ENCODE data around the gene P3H4.

Gene P3H4

DNA sequence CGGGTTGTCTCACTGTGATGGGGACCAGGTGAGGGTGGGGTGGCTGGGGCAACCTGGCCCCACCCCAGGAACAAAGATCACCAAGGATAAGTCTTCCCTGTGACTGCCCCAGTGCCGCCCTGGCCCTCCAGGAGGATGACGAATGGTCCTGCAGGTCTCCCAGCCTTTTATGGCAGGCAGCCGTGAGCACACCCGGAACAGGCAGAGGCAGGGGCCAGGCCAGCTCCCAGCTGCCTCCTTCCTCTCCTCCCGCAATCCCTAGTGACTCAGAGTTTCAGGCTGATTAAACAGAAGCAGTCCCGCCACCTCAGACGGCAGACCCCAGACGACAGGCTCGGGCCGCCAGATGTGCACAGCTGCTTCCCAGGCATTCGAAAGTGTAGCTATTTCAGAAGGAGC lies 38.6 kb downstream of the P3H4 start:
- ATAC-seq (ENCODE audit: low read depth) (peak; percentile 83), DNase-seq (ENCODE audit: low spot score) (peak; percentile 97)
- peak overlapping the region; percentile 94 for H3K27ac ChIP-seq (ENCODE audit: poor library complexity, severe bottlenecking)
- H3K27me3 ChIP-seq (ENCODE audit: insufficient read depth, poor library complexity, severe bottlenecking) = no peaks in the 10 kb centered on the region
- TF ChIP-seq, protein P1, sequence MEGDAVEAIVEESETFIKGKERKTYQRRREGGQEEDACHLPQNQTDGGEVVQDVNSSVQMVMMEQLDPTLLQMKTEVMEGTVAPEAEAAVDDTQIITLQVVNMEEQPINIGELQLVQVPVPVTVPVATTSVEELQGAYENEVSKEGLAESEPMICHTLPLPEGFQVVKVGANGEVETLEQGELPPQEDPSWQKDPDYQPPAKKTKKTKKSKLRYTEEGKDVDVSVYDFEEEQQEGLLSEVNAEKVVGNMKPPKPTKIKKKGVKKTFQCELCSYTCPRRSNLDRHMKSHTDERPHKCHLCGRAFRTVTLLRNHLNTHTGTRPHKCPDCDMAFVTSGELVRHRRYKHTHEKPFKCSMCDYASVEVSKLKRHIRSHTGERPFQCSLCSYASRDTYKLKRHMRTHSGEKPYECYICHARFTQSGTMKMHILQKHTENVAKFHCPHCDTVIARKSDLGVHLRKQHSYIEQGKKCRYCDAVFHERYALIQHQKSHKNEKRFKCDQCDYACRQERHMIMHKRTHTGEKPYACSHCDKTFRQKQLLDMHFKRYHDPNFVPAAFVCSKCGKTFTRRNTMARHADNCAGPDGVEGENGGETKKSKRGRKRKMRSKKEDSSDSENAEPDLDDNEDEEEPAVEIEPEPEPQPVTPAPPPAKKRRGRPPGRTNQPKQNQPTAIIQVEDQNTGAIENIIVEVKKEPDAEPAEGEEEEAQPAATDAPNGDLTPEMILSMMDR (IDR thresholded peaks at IDR 0.05; ENCODE audit: poor library complexity, severe bottlenecking) = no peak
- H3K4me1 ChIP-seq (ENCODE audit: insufficient read depth, poor library complexity, severe bottlenecking) = peaks cover 61% of the 10 kb centered on the region
- H3K36me3 ChIP-seq (ENCODE audit: low read depth) = peaks cover 77% of the 10 kb centered on the region
- no peak overlapping the region for H3K4me3 ChIP-seq (ENCODE audit: severe bottlenecking)
- H3K9me3 ChIP-seq (ENCODE audit: severe bottlenecking) = no peaks in the 10 kb centered on the region

DNA sequence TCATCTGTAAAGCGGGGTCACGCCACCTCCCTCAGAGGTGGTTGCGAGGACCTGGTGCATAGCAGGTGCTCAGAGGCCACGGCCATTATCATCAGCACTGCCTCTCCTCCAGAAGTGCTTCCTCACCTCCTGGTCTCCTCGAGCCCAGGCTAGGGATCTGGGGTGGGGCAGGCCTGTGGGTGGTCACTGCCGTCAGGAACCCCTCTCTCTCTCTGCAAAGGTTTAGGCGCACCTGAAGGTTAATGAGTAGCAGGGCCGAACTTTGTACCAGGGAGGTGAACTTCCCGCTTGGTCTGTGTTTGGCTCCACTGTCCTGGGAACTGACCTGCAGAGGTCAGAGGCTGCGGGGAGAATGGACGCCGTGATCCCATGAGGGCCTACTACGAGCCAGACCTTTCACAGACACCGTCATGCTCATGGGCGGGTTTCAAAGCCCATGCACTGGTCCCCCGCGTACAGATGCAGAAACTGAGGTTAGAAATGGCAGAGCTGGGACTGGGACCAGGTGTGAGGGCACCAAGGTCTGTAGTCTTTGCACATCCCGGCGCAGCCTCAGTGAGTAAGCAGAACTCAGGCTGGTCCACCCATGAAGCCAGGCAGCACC lies 39.1 kb downstream of the P3H4 start:
- DNase-seq (ENCODE audit: low spot score) (no peak), ATAC-seq (ENCODE audit: low read depth) (no peak)
- Histone ChIP-seq H3K9me3 (ENCODE audit: severe bottlenecking) (no peaks in the 10 kb centered on the region), H3K4me3 (ENCODE audit: severe bottlenecking) (no peak overlapping the region), H3K27ac (ENCODE audit: poor library complexity, severe bottlenecking) (peak overlapping the region; percentile 94), H3K27me3 (ENCODE audit: insufficient read depth, poor library complexity, severe bottlenecking) (no peaks in the 10 kb centered on the region), H3K4me1 (ENCODE audit: insufficient read depth, poor library complexity, severe bottlenecking) (peaks cover 56% of the 10 kb centered on the region), H3K36me3 (ENCODE audit: low read depth) (peaks cover 82% of the 10 kb centered on the region)
- TF ChIP-seq, protein P1 (IDR thresholded peaks at IDR 0.05; ENCODE audit: poor library complexity, severe bottlenecking) = no peak

- H3K36me3 ChIP-seq (ENCODE audit: low read depth) = peaks cover 85% of the 10 kb centered on the region
- TF ChIP-seq, protein P1 (IDR thresholded peaks at IDR 0.05; ENCODE audit: poor library complexity, severe bottlenecking) = no peak
- ATAC-seq (ENCODE audit: low read depth) = peak; percentile 54
These were observed 39.5 kb downstream of the P3H4 start for GRCh38 chr17:41772218-41772585.

DNA sequence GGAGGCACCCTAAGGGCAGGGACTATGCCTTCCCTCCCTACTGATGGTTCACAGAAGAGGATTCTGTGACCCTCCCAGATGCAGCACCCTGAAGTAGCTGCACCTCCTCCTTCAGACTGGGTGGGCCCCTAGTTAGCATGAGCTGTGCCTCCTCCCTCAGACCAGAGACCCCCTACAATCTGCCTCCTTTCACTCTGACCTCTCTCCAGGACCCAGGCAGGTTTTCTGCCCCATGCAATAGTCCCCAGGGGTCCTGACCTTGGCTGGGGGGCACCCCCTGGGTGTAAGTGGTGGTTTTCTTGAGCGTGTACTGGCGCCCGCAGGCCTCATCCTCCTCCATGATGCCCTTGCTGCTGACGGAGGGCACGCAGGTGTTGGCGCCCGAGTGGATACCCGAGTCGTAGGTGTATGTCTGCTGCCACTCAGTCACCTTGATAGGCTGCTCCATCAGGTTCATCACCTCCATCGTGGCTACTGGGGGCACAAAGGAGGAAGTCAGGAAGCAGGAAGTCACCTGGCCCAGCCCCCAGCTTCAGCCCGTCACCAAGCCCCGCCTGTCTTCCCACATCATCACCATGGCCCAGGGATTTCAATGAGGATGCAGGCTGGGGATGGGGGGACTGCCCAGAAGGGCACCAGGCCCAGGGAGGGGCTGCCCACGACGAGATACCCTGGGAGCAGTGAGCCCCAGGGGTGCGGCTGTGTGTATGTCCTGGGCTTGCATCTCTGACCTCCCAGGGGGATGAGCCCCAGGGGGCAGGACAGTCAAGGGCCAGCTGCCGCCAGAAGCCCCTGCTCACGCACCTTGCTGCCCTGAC lies 40.2 kb downstream of the P3H4 start:
- TF ChIP-seq, protein P1 (IDR thresholded peaks at IDR 0.05; ENCODE audit: poor library complexity, severe bottlenecking) = no peak
- H3K27me3 ChIP-seq (ENCODE audit: insufficient read depth, poor library complexity, severe bottlenecking) = no peaks in the 10 kb centered on the region
- DNase-seq (ENCODE audit: low spot score) (no peak), ATAC-seq (ENCODE audit: low read depth) (no peak)
- peak overlapping the region; percentile 94 for H3K27ac ChIP-seq (ENCODE audit: poor library complexity, severe bottlenecking)
- no peak overlapping the region for H3K4me3 ChIP-seq (ENCODE audit: severe bottlenecking)
- H3K4me1 ChIP-seq (ENCODE audit: insufficient read depth, poor library complexity, severe bottlenecking) = peaks cover 47% of the 10 kb centered on the region
- peaks cover 85% of the 10 kb centered on the region for H3K36me3 ChIP-seq (ENCODE audit: low read depth)
- H3K9me3 ChIP-seq (ENCODE audit: severe bottlenecking) = no peaks in the 10 kb centered on the region

More at GRCh38 chr17:41772218-41772585, 39.5 kb downstream of the P3H4 start:
- Histone ChIP-seq H3K27me3 (ENCODE audit: insufficient read depth, poor library complexity, severe bottlenecking) (no peaks in the 10 kb centered on the region), H3K9me3 (ENCODE audit: severe bottlenecking) (no peaks in the 10 kb centered on the region), H3K4me3 (ENCODE audit: severe bottlenecking) (no peak overlapping the region), H3K27ac (ENCODE audit: poor library complexity, severe bottlenecking) (peak overlapping the region; percentile 94), H3K4me1 (ENCODE audit: insufficient read depth, poor library complexity, severe bottlenecking) (peaks cover 52% of the 10 kb centered on the region)
- peak; percentile 88 for DNase-seq (ENCODE audit: low spot score)

DNA sequence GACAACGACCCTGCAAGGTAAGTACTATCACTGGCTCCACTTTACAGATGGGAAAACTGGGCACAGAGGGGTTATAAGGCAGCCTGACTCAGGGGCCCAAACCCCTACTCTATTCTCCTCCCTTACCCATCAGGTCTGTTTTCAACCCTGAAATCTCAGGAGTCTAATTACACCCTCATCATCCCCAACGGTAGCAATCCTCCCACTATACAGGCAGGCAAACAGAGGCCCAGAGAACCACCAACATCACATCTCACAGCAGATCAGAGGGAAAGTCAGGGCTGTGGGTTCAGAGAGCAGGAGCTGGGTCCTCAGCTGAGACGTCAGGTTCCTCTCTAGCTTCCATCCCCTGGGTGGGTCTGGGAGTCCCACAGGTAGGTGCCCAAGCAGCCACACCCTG lies 41.8 kb downstream of the P3H4 start:
- H3K36me3 ChIP-seq (ENCODE audit: low read depth) = peaks cover 90% of the 10 kb centered on the region

More for the DNA sequence above, 41.8 kb downstream of the P3H4 start:
- Histone ChIP-seq H3K9me3 (ENCODE audit: severe bottlenecking) (no peaks in the 10 kb centered on the region), H3K4me1 (ENCODE audit: insufficient read depth, poor library complexity, severe bottlenecking) (peaks cover 32% of the 10 kb centered on the region), H3K27ac (ENCODE audit: poor library complexity, severe bottlenecking) (peak overlapping the region; percentile 94), H3K4me3 (ENCODE audit: severe bottlenecking) (no peak overlapping the region), H3K27me3 (ENCODE audit: insufficient read depth, poor library complexity, severe bottlenecking) (no peaks in the 10 kb centered on the region)
- no peak for ATAC-seq (ENCODE audit: low read depth)
- DNase-seq (ENCODE audit: low spot score) = no peak
- TF ChIP-seq, protein P1 (IDR thresholded peaks at IDR 0.05; ENCODE audit: poor library complexity, severe bottlenecking) = no peak

Data from RWPE2 (cell line).